ENCODE measurements around the gene ABCF1.

Gene ABCF1

DNA sequence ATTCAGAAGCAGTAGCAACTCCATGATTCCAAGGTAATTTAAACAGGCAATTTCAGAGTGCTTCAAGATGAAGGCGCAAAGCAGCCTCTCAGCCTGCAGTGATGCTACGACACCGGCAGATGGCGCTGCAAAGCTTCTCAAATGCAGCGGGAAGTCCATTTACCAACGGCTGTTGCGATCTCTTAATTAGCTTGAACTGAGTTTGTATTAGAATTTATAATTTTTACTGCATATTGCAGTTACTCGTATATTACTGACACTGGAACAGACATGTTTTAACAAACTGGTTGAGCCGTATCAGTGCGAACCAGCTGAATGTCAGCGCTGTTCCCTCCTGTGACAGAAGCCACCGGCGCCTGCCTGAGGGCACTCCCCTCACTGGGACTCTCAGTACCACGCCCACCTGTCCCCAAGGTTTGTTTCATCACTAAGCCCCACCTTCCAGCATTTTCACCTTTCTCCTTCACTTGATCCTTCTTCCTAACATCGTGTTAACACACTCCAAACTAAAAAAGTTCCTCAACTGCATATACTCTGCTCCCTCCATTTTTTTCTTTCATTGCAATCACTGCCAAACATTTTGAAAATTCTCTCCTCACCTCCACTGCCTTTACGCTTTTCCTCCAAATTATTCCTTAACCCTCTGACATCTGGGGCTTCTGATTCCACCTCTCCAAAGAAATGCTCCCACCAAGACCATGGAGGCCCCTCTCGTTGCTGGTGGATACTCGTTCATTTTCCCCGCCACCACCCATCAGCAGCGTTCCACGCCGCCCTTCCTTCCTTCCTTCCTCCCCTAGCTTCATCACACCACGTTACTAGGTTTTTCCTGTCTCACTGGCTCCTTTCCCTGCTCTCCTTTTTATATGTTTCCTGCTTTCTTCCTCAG is 29.5 kb upstream of the ABCF1 start:
- TF ChIP-seq, protein P1, sequence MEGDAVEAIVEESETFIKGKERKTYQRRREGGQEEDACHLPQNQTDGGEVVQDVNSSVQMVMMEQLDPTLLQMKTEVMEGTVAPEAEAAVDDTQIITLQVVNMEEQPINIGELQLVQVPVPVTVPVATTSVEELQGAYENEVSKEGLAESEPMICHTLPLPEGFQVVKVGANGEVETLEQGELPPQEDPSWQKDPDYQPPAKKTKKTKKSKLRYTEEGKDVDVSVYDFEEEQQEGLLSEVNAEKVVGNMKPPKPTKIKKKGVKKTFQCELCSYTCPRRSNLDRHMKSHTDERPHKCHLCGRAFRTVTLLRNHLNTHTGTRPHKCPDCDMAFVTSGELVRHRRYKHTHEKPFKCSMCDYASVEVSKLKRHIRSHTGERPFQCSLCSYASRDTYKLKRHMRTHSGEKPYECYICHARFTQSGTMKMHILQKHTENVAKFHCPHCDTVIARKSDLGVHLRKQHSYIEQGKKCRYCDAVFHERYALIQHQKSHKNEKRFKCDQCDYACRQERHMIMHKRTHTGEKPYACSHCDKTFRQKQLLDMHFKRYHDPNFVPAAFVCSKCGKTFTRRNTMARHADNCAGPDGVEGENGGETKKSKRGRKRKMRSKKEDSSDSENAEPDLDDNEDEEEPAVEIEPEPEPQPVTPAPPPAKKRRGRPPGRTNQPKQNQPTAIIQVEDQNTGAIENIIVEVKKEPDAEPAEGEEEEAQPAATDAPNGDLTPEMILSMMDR (IDR thresholded peaks at IDR 0.05; ENCODE audit: control extremely low read depth, extremely low read depth, low read depth, missing control alignments): peak; percentile 100
- POLR2A ChIA-PET: no interaction called here
- peak; percentile 74 for DNase-seq (ENCODE audit: extremely low spot score)
- CTCF ChIA-PET: interaction anchor here (0.7 to 12.5 kb wide), 54 partner anchors 9 to 588 kb away, joined by 3 to 278 read pairs (median 5); partner anchors contain the start of genes DHX16, GNL1 and PRR3

DNA sequence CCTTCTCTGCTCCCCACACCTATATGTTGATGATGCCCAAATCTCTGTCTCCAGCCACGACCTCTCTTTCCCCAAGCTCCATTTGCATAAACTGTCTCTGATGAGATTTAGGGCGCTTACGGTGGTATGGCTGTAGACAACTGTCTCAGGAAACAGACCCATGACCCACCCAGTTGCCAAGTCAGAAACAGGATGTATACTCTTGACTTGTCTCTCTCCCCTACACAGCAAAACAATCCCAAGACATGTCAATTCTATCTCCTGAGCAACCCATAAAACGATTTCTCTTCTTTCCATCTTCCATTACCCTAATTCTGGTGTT is 28.9 kb upstream of the ABCF1 start:
- ChIA-PET POLR2A (no interaction called here), CTCF (interaction anchor here (0.8 to 12.5 kb wide), 25 partner anchors 9 to 545 kb away, joined by 3 to 278 read pairs (median 7); partner anchors contain the start of genes DHX16, GNL1 and PRR3)
- no peak for DNase-seq (ENCODE audit: extremely low spot score)

DNA sequence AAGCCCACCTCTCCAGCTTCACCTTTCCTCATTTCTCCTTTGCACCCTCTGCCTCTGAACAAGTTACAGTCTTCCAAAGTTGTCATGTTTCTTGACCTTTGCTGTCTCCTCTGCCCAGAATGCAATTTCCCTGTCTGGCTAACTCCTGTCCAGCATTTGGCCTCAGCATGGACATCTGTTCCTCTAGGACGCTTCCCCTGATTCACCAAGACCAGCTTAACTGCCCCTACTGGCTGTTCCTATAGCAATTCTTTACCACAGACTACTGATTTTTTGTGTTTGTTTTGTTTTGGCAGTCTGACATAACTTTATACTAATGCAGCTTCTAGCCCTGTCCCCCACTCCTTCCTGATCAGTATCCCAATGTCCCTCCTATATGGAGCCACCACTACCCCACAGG is 28.3 kb upstream of the ABCF1 start:
- ChIA-PET POLR2A (no interaction called here), CTCF (interaction anchor here (0.8 to 12.5 kb wide), 16 partner anchors 13 to 545 kb away, joined by 3 to 278 read pairs (median 18); partner anchors contain the start of genes DHX16, GNL1 and PRR3)
- TF ChIP-seq, protein P1 (IDR thresholded peaks at IDR 0.05; ENCODE audit: control extremely low read depth, extremely low read depth, low read depth, missing control alignments): no peak
- DNase-seq (ENCODE audit: extremely low spot score): no peak

More for the DNA sequence above, 28.9 kb upstream of the ABCF1 start:
- TF ChIP-seq, protein P1 (IDR thresholded peaks at IDR 0.05; ENCODE audit: control extremely low read depth, extremely low read depth, low read depth, missing control alignments): no peak

DNA sequence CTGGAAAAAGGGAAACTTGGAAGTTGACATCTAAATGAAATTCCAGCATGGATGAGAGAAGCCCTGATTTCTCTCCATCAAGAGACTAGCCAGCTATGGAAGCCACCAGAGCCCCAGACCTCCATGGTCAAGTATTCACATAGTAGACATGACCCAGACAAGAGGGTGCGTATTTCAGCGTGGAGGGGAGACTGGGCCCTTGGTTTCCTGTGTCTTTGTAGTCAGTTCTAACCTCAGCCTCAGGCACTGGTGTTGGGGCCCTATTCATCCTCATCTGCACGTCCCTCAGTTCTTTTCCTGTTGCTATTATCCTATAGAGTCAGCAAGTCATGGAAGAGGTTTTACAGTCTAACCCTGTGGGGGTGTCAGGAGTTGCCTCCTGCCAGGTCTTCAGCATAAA is 27.4 kb upstream of the ABCF1 start:
- DNase-seq (ENCODE audit: extremely low spot score): no peak
- TF ChIP-seq, protein P1 (IDR thresholded peaks at IDR 0.05; ENCODE audit: control extremely low read depth, extremely low read depth, low read depth, missing control alignments): no peak
- ChIA-PET CTCF (interaction anchor here (0.7 to 12.5 kb wide), 20 partner anchors 8 to 544 kb away, joined by 3 to 278 read pairs (median 12); partner anchors contain the start of genes ABCF1, DHX16, GNL1 and PRR3), POLR2A (no interaction called here)

DNA sequence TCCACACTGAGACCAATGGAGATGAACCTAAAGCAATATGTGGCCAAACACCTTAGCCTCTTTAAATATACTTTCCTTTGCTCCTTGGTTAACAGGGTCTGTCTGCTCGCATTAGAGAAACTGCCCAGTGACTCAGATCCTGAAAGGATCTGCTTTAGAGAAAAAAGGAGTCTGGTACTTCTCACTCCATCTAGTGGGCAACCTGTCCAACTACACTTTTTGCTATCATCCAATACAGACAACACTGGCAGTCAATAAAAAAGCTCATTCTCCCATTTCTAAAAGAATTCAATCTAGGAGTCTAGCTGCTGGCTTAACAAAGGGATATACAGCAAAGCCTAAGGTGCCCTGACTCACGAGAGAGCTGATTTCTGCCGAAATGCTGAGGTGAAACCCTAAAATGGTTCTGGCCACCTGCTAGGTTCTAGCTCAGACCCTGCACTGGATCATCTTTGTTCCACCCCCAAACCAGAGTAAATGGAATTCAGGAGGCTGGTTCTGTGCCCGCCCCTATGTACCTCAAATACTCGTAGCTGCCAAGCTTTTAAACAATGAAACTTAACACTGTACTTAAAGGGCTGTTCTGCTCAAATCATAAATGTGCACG is 26.5 kb upstream of the ABCF1 start:
- POLR2A ChIA-PET: interaction anchor here (0.7 to 1.2 kb wide), 5 partner anchors 10 to 67 kb away, joined by 3 to 5 read pairs (median 3); partner anchors contain the start of genes ABCF1 and PRR3
- CTCF ChIA-PET: interaction anchor here (0.6 to 12.5 kb wide), 45 partner anchors 9 to 579 kb away, joined by 3 to 278 read pairs (median 5); partner anchors contain the start of genes ABCF1, DHX16, GNL1 and MRPS18B
- TF ChIP-seq, protein P1 (IDR thresholded peaks at IDR 0.05; ENCODE audit: control extremely low read depth, extremely low read depth, low read depth, missing control alignments): peak; percentile 57
- DNase-seq (ENCODE audit: extremely low spot score): peak; percentile 53

DNA sequence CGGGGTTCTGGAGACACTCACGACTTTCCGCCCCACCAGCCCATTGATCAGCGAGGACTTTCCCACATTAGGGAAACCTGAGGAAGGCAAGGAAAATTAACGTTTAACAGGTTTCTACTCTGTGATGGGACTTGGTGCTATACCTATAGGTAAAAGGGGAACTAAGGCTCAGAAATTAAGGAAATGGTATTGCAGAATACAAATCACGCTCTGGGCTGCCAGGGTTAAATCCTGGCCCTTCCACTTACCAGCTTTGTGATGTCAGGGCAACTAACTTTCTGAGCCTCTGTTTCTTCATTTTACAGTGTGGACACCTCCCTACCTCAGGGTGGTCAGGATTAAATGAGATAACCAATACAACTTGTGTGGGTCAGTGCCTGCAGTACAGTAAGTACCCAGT is 23.8 kb upstream of the ABCF1 start:
- DNase-seq (ENCODE audit: extremely low spot score): no peak
- ChIA-PET CTCF (interaction anchor here (0.9 to 12.5 kb wide), 4 partner anchors 11 to 96 kb away, joined by 3 to 278 read pairs (median 82); no protein-coding TSS in a partner anchor), POLR2A (no interaction called here)
- TF ChIP-seq, protein P1 (IDR thresholded peaks at IDR 0.05; ENCODE audit: control extremely low read depth, extremely low read depth, low read depth, missing control alignments): no peak

Measured in GM10248 (cell line).